COR-L47 (cell line): ENCODE data around the gene LARP6.

ENCODE experiments used
- DNase-seq: peaks from one replicate; lab custom pipeline; 2025; lab: John Stamatoyannopoulos, UW

LARP6 gene

DNA sequence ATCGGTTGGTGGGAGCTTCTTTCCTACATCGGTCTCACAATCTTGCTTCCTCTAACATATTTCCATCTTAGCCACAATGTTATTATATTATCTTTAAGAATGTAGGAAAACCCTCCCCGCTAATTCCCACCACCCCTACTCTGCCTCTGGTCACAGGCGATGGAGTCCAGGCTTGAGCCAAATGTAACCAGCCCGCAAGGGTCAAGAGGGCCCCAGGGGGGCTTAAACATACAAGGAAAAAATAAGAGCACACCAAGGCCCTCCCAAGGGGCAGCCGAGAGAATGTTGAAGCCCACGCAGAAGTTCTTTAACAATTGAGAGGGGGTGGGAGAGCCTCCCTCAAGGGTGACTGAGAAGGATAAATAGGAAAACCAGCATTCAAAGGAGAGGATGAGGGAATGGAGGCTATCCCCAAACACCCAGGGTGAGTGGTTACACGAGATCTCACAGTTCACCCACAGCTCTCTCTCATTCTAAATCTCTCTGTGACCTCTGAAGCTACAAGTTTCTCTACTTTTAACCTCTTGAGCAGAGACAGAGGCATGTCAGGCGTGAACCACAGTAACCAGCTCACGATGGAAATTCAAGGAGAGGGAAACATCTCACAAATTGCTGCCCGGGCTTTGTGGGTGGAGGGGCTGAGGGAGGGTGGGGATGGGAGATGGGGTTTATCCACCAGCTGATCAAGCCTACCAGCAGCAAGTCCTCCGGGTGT is 59.2 kb downstream of the LARP6 start:
- no peak for DNase-seq

DNA sequence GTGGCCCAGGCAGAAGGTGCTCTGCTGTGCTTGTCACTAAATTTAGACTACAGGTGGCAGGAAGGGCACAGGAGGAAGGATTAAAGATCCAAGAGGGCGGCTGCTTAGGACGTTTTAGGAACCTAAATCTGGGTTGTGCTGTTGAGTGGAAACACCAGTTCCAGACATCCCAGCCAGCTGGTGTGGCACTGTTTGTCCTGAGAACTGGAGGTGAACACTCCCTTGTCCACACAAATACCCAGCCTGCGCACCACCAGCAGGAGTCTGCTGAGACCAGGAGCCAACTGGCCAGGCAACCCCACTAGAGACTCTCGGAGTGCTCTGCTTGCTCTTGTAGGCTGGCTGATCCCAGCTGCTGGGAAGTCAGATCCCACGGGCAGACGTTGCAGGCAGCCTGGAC is 60.3 kb downstream of the LARP6 start:
- DNase-seq, result no peak

DNA sequence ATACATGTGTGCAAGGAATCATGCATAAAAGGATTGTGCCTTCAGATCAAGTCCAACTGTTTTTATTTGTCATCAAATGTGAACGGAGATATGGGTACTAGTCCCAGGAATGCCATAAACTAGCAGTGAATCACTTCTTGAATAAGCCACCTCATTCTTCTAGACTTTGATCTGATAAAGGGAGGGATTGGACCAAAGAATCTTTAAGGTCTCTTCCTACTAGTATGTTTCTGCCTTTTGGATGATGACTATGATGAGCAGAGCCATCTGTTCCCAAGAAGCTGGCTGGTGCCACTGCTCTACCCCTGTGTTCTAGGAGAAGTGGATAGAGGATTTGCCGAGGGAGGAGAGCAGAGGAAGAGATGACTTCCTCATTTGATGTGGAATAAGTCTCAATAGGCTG is 61.8 kb downstream of the LARP6 start:
- no peak for DNase-seq

DNA sequence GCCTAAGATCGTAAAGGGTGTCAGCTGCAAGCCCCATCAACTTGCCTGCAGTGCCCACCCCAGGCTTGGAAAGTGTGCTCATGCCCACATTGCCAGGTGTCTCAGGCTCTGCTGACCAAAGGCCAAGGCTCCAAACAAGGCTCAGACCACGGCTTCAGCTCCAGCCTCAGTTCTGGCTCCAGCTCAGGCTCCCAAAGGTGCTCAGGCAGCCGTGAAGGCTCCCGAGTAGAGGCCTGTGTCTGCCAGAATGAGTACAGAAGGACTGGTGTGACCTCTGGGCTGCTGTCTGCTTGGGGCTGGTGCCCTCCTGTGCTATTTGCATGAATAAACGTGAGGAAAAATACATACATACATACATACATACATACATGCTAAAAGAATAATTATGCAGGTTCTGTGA is 62.7 kb downstream of the LARP6 start:
- no peak for DNase-seq

DNA sequence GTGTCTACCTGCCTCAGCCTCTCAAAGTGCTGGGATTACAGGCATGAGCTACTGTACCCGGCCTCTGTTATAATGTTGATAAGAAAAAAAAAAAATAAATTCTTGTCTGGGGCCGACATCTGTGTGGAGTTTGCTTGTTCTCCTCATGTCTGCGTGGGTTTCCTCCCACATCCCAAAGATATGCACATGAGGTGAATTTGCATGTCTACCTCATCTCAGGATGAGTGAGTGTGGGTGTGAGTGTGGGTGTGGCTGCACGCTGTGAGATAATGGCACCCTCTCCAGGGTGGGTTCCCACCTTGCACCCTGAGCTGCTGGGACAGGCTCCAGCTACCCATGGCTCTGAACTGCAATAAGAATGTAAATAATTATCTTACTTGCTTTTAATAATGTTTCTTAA is 64.7 kb downstream of the LARP6 start:
- DNase-seq, result no peak

DNA sequence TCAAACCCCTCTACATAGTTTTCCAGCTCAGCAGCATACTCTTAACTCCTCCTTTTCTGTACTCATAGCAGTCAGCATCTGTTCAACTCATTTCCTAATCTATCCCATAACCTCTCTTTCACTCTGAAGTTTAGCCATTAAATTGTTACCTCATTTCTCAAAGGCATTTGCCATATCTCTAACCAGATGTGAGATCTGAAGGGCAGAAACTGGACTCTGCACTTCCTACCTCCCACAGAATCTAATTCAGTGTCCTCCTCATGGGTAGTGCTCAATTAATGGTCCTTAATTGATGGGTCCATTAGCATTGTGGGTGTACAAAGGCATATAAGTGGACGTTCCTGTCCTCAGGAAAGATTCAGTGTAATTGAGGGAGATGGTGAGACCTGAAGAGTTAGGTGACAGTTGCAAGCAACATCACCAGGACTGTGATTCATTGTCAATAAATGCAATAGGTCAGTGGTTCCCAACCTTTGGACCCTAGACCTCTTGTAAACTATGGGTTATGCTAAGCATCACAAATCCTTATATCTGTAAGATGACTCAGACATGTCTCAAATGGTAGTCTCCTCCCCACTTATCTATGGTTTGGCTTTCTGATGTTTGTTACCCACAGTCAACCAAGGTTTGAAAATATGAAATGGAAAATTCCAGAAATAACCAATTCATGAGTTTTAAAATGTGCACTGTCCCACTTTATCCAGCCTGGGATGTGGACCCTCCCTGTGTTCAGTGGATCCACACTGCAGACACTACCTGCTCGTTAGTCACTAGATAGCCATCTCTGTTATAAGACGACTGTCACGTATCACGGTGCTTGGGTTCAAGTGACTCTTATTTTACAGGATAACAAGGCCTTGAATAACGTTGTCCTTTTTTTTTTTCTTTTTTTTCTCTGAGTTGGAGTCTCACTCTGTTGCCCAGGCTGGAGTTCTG is 65.6 kb downstream of the LARP6 start:
- no peak for DNase-seq

DNA sequence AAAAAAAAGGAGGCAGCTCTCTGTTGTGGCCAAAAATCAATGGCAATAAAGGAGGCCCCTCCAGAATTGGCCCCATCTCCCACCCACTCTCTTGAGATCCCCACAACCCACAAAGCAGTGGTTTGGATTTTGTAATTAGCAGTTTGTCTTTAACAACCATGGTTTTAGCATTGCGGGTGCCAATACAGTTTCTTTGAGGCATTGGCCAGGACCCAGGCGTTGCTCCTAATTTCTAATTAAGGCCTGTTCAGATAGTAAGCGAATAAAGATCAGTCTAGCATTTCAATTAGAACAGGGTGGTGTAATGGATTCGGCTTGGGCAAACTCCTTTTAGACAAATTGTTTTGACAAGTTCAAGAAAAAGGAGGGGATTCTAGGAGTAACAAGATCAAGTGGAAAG is 67.0 kb downstream of the LARP6 start:
- DNase-seq, result no peak

DNA sequence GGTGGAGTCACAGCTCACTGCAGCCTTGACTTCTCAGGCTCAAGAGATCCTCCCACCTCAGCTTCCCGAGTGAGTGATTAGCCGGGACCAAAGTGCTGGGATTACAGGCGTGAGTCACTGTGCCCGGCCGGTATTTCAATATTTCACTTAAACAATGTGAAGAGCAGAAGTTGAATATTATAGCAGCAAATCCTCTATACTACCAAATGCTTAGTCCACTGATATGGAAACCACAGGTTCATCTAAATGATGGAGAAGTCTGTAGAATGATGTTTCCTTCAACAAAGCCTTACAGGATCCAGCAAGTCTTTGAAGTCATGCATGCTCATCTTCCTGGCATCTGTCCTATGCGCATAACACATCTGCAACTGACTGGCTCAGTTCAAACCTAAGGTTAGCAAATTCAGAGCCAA is 70.3 kb downstream of the LARP6 start:
- no peak for DNase-seq

DNA sequence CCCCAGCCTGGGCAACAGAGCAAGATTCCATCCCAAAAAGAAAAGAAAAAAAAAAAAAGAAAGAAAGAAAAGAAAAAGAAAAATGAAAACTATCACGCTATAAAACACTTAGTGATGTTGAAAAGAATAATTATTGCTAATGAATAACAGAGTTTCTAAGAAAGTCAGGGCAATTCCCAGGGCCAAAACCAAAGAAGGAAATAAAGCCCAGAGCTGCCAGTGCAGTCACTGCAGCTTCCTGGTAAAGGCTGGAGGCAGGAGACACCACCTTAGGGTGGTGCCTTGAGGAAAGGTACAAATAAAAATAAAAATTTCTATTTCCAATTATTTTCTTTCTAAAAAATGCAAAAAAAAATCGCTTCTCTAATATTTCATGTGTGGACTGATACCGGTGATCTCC is 70.9 kb downstream of the LARP6 start:
- no peak for DNase-seq

DNA sequence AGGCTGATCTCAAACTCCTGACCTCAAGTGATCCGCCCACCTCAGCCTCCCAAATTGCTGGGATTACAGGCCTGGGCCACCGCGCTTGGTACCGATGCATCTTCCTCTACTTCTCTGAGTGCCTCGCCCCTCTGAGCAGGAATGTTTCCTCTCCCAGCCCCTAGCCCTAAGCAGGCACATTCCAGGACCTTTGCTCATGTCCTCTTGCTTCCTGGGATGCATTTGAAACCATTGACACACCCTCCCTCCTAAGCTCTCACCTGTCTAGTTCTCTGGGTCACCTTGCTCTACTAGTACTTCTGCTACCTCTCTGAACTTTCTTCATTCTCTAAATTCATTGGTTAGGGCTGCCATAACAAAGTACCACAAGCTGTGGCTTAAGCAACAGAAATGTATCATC is 72.7 kb downstream of the LARP6 start:
- no peak for DNase-seq
